ENCODE results near the gene TMEM52. TPM values are rescaled to one million over a fixed set of nuclear protein-coding genes. Genes with fewer than 3 reads are reported as not detected.

TMEM52 gene
- total RNA-seq, 4 donors from 2014 or later = 1.1 to 3.6 (median 3.0) TPM

DNA sequence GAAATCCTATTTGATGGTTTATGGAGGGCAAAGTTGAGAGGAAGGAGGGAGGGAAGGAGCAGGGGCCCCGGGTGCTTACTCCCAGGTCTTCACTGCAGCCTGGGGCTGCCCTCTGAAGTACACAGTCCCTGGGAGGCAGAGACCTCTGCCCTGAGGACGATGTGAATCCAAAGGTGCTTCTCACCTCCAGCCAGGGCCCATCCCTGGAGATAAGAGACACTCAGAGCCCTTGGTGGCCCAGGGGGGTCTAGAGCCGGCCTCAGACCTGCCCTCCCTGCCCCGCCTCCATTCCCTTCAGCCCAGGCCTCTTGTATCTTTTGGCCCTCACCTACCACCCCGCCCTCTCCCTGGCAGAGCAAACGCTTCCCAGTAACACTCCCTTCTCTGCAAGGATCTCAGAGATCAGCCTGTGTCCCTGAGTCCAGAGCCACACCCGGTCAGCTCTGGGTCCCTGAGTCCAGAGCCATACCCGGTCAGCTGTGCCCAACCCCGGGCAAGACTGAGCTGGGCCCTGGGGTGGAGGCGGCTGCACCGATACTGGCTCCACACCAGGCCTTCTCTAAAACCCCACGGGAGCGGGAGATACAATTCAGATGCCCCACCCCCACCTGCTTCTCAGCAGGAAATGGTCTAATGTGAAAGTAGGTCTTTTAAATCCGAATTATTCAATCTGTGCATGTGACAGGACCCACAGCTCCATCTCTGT is 24.6 kb downstream of the TMEM52 start:
- no peaks in the 10 kb centered on the region for H3K9me3 ChIP-seq
- H3K27ac ChIP-seq = peak overlapping the region in 2 of 4 donors; percentile 21 to 46
- TF ChIP-seq, protein P1, sequence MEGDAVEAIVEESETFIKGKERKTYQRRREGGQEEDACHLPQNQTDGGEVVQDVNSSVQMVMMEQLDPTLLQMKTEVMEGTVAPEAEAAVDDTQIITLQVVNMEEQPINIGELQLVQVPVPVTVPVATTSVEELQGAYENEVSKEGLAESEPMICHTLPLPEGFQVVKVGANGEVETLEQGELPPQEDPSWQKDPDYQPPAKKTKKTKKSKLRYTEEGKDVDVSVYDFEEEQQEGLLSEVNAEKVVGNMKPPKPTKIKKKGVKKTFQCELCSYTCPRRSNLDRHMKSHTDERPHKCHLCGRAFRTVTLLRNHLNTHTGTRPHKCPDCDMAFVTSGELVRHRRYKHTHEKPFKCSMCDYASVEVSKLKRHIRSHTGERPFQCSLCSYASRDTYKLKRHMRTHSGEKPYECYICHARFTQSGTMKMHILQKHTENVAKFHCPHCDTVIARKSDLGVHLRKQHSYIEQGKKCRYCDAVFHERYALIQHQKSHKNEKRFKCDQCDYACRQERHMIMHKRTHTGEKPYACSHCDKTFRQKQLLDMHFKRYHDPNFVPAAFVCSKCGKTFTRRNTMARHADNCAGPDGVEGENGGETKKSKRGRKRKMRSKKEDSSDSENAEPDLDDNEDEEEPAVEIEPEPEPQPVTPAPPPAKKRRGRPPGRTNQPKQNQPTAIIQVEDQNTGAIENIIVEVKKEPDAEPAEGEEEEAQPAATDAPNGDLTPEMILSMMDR (IDR thresholded peaks at IDR 0.05) = no peak
- no peak for TF ChIP-seq POLR2A (IDR thresholded peaks at IDR 0.05)
- peak overlapping the region in 2 of 4 donors; percentile 16 to 19 for H3K4me3 ChIP-seq
- DNase-seq = no peak
- intact Hi-C loops (cut with DNase I) = loop anchor here (10.0 kb wide), 1 partner anchor 50 kb away; no protein-coding TSS in a partner anchor
- H3K36me3 ChIP-seq = no peaks in the 10 kb centered on the region
- 27 to 28% methylated on average over 5 to 8 of the region's 14 CpGs for WGBS, 2 donors
- H3K27me3 ChIP-seq = peaks cover 0 to 16% (median 0%) of the 10 kb centered on the region in 4 donors
- peaks cover 24 to 54% (median 24%) of the 10 kb centered on the region in 3 donors for H3K4me1 ChIP-seq

DNA sequence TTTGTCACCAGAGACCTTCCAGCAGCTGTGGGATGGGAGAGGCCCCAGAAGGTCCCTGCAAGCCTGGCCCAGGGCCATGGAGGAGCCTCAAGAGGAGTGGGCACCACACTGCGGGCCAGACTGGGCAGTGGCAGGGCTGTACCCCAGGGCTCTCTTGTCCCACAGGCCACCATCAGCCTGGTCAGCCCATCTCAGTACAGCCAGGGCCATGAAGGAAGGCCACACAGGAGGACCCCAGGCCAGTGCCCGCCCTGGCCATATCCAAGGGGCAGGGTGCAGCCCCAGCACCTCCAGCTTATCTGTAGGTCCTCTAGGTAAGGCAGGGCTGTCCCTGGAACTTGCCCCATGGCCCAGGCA is 25.1 kb downstream of the TMEM52 start:
- intact Hi-C loops (cut with DNase I) = loop anchor here (10.0 kb wide), 1 partner anchor 49 kb away; no protein-coding TSS in a partner anchor
- H3K27ac ChIP-seq = peak overlapping the region in 1 of 4 donors; percentile 21
- 90% methylated on average over 2 of the region's 2 CpGs; no CpG with 5 or more reads in 1 of the 2 donors for WGBS, 2 donors

DNA sequence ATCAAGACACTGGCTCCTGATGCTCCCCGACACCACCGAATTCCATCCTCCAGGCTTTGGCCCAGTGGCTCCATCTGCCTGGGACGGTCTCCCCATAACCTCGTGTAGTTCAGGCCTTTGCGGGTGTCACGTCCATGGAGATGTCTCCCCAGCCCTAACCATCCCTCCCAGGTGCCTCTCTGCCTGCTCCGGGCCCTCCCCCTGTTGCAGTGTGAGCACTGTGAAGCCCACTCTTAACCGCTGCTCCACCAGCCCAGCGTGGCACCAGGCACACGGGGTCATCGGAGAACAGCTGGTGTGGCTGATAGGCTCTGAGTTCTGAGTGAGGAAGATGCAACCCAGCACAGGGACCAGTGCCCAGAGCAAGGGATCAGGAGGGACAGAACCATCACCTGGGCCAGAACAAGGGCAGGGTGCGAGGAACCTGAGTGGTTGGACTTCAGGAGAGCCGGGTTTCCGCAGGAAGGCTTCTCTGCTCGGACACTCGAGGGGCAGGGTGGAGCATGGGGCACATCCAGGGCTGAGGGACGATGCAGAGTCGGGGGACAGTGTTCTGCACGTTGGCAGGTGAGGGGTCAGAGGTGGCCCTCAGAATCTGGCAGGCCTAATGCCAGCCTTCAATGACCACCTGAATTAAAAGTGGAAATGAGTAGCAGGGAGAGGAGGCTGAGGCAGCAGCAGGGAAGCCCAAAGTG is 25.6 kb downstream of the TMEM52 start:
- H3K4me1 ChIP-seq = peaks cover 24 to 65% (median 33%) of the 10 kb centered on the region in 3 donors
- WGBS, 2 donors = 78 to 91% methylated on average over 13 to 14 of the region's 19 CpGs
- no peak for DNase-seq
- no peak overlapping the region for H3K4me3 ChIP-seq
- TF ChIP-seq POLR2A (IDR thresholded peaks at IDR 0.05) = no peak
- TF ChIP-seq, protein P1 (IDR thresholded peaks at IDR 0.05) = no peak
- H3K27ac ChIP-seq = peak overlapping the region in 1 of 4 donors; percentile 99
- intact Hi-C loops (cut with DNase I) = loop anchor here (10.0 kb wide), 1 partner anchor 49 kb away; no protein-coding TSS in a partner anchor
- H3K9me3 ChIP-seq = no peaks in the 10 kb centered on the region
- H3K27me3 ChIP-seq = peaks cover 0 to 15% (median 0%) of the 10 kb centered on the region in 4 donors
- no peaks in the 10 kb centered on the region for H3K36me3 ChIP-seq

More for the DNA sequence above, 25.1 kb downstream of the TMEM52 start:
- peaks cover 0 to 15% (median 0%) of the 10 kb centered on the region in 4 donors for H3K27me3 ChIP-seq
- no peaks in the 10 kb centered on the region for H3K36me3 ChIP-seq
- no peaks in the 10 kb centered on the region for H3K9me3 ChIP-seq
- peaks cover 24 to 59% (median 28%) of the 10 kb centered on the region in 3 donors for H3K4me1 ChIP-seq
- TF ChIP-seq, protein P1 (IDR thresholded peaks at IDR 0.05) = no peak
- TF ChIP-seq POLR2A (IDR thresholded peaks at IDR 0.05) = no peak
- no peak overlapping the region for H3K4me3 ChIP-seq
- no peak for DNase-seq

DNA sequence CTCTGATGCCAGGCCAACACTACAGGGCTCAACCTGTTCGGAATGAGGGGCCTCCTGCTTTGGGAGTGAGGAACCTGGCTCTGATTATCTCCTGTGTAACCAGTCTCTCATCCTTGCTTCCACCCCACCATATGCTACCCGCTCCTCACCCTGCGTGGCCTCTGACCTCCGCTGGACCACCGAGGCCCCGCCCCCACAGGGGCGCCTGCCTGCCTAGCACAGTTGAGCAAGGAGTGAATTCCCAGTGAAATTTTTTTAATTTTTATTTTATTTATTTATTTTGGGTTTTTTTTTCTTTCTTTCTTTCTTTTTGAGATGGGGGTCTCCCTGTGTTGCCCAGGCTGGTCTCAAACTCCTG is 26.3 kb downstream of the TMEM52 start:
- Histone ChIP-seq H3K27ac (peak overlapping the region; percentile 92 to 99 (median 99)), H3K4me3 (peak overlapping the region in 2 of 4 donors; percentile 83 to 95), H3K27me3 (peaks cover 0 to 15% (median 0%) of the 10 kb centered on the region in 4 donors), H3K36me3 (no peaks in the 10 kb centered on the region), H3K9me3 (no peaks in the 10 kb centered on the region), H3K4me1 (peaks cover 29 to 72% (median 40%) of the 10 kb centered on the region in 3 donors)
- no peak for TF ChIP-seq POLR2A (IDR thresholded peaks at IDR 0.05)
- TF ChIP-seq, protein P1 (IDR thresholded peaks at IDR 0.05) = no peak
- intact Hi-C loops (cut with DNase I) = loop anchor here (10.0 kb wide), 1 partner anchor 48 kb away; no protein-coding TSS in a partner anchor
- no peak for DNase-seq
- 30 to 52% methylated on average over 6 to 7 of the region's 7 CpGs for WGBS, 2 donors

Measured in esophagus squamous epithelium (tissue), 5 donors.